Measurements from ENCODE around the gene GALNT18.

GRCh38 chr11:11289669-11290068, 332.1 kb downstream of the GALNT18 start:
- no peak for TF ChIP-seq CTCF (IDR thresholded peaks at IDR 0.05)
- TF ChIP-seq POLR2AphosphoS5 (IDR thresholded peaks at IDR 0.05), result no peak
- TF ChIP-seq POLR2A (IDR thresholded peaks at IDR 0.05), result no peak

All from prostate gland (tissue), 2 donors.